Heart left ventricle (tissue), 13 donors: ENCODE data around the gene PCDH15.

Source experiments
- POLR2A ChIP-seq, 2 donors: fragments of 450-650 bp; IDR thresholded peaks; one replicate each; pipeline ENCODE4 v1.6.1; 2017; ENCODE audit warnings: antibody characterized with exemption in 2 of 2, mild to moderate bottlenecking in 2 of 2, moderate library complexity in 2 of 2
- TF ChIP-seq, protein P1 (sequence below), 12 donors: fragments of 200-600 bp; sonication (generic) in 4 of 12; IDR thresholded peaks; one replicate each; pipeline versions ENCODE4 v1.5.0 to v1.8.0; 2018 to 2022; ENCODE audit warnings: antibody characterized with exemption in 12 of 12, mild to moderate bottlenecking in 5 of 12
- donor health status: ischemic (EF 13 %, LVEDD 7.1; RV severe dilation, severe dysfunction).
- donor health status: DM: no; HTN: yes; CAD: no.
- donor health status: DM: no; HTN: no; CAD: no.
- donor health status: ischemic (EF 25% LVEDD 6.9; RV normal size, moderate dysfunction).
- donor health status: ischemic (EF 25% LVEDD 5.7; RV mildly dilated, moderate dysfunction).
- donor health status: ischemic (EF 35%, LVEDD 5.7; RV mildly dilated, moderate dysfunction).
- donor health status: nonischemic (EF 11% LVEDD 7.7; RV severe dilation, severe dysfunction).
- donor health status: DM: yes; HTN: yes; CAD: no.
- donor health status: PGD.
- donor health status: ischemic (EF 29% LVEDD 5.4; RV normal size, mild dysfunction).
- donor health status: nonischemic (EF 23%, LVEDD 6.1; RV moderate dilation, normal function).

DNA sequence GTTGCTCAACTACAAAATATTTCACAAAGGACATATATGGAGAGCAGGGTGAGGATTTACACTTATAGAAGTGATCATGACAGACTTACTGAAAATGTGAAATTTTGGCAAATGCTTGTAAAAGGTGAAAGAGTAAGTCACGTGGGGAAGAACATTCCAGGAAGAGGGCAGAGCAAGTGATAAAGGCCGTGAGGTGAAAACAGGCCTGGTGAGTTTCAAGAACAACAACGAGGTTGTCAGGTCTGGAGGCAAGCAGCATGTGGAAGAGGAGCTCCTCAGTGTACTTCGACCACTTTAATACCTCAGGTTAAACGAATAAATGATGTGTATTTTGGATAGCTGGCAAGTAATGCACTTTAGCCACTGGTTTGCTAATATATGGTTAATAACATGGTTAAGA, 706.7 kb downstream of the PCDH15 start:
- TF ChIP-seq, protein P1, sequence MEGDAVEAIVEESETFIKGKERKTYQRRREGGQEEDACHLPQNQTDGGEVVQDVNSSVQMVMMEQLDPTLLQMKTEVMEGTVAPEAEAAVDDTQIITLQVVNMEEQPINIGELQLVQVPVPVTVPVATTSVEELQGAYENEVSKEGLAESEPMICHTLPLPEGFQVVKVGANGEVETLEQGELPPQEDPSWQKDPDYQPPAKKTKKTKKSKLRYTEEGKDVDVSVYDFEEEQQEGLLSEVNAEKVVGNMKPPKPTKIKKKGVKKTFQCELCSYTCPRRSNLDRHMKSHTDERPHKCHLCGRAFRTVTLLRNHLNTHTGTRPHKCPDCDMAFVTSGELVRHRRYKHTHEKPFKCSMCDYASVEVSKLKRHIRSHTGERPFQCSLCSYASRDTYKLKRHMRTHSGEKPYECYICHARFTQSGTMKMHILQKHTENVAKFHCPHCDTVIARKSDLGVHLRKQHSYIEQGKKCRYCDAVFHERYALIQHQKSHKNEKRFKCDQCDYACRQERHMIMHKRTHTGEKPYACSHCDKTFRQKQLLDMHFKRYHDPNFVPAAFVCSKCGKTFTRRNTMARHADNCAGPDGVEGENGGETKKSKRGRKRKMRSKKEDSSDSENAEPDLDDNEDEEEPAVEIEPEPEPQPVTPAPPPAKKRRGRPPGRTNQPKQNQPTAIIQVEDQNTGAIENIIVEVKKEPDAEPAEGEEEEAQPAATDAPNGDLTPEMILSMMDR (IDR thresholded peaks at IDR 0.05), result no peak
- no peak for TF ChIP-seq POLR2A (IDR thresholded peaks at IDR 0.05)
